Measurements from ENCODE around the gene SUN2.

DNA sequence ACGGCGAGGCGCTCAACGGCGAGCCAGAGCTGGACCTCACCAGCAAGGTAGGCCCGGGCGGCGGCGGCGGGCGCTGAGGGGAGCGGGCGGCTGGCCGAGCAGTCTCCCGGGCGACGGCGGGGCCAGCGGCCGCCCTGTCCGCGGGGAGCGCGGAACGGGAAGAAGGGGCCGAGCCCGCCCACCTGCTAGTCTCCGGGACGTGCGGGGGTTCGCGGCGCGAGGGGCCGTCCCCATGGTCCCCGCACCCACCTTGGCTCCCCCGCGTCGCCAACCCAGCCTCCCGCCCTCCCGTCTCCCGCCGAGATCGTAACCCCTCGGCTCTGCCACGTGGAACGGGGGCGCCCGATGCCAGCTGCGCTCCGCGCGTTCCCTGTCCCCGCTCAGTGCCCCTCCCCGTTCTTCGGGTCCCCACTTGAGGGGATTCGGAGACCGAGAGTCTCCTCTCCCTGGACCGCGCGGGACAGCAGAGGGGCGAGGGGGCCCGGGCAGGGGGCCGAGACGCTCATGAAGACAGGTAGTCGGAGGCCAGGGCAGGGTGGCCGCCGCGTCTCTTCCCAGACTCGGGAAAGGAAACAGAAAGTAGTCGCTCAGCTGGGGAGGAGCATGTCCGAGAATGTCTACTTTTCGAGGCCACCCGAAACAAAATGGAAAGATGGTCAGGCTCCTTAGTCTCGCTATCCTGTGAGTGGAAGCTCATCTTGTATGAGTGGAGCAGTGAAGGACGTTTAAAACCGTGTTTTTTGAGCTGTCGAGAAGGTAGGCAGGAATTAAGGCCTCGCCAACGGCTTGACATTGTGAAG lies 49.5 kb downstream of the SUN2 start:
- TF ChIP-seq, protein P1, sequence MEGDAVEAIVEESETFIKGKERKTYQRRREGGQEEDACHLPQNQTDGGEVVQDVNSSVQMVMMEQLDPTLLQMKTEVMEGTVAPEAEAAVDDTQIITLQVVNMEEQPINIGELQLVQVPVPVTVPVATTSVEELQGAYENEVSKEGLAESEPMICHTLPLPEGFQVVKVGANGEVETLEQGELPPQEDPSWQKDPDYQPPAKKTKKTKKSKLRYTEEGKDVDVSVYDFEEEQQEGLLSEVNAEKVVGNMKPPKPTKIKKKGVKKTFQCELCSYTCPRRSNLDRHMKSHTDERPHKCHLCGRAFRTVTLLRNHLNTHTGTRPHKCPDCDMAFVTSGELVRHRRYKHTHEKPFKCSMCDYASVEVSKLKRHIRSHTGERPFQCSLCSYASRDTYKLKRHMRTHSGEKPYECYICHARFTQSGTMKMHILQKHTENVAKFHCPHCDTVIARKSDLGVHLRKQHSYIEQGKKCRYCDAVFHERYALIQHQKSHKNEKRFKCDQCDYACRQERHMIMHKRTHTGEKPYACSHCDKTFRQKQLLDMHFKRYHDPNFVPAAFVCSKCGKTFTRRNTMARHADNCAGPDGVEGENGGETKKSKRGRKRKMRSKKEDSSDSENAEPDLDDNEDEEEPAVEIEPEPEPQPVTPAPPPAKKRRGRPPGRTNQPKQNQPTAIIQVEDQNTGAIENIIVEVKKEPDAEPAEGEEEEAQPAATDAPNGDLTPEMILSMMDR (IDR thresholded peaks at IDR 0.05 in 4 of 5, conservative IDR thresholded peaks at IDR 0.05 in 1 of 5): no peak
- no peak for TF ChIP-seq POLR2A (IDR thresholded peaks at IDR 0.05)

Measured in gastrocnemius medialis (tissue), 4 donors.